AG08395 (cell line): ENCODE measurements around the gene NMUR2.

Source experiments
- DNase-seq: peaks from one replicate; pipeline ENCODE4 v3.0.0; 2012; ENCODE audit warnings: mixed read lengths, low spot score

Gene NMUR2

GRCh38 chr5:152405145-152405544, at the start of gene NMUR2:
NMUR2 (minus strand) TSS chr5:152405279; CDS start chr5:152405113, 166 bp downstream.
- DNase-seq: no peak

- DNase-seq: no peak
Measured at GRCh38 chr5:152443935-152444334, 38.9 kb upstream of the NMUR2 start.

GRCh38 chr5:152439791-152440190, 34.7 kb upstream of the NMUR2 start:
- DNase-seq: no peak

- DNase-seq: no peak
Measured at GRCh38 chr5:152437866-152438265, 32.8 kb upstream of the NMUR2 start.

- DNase-seq: no peak
Measured at GRCh38 chr5:152427721-152428120, 22.6 kb upstream of the NMUR2 start.

- no peak for DNase-seq
Measured at GRCh38 chr5:152425083-152425482, 20.0 kb upstream of the NMUR2 start.

DNA sequence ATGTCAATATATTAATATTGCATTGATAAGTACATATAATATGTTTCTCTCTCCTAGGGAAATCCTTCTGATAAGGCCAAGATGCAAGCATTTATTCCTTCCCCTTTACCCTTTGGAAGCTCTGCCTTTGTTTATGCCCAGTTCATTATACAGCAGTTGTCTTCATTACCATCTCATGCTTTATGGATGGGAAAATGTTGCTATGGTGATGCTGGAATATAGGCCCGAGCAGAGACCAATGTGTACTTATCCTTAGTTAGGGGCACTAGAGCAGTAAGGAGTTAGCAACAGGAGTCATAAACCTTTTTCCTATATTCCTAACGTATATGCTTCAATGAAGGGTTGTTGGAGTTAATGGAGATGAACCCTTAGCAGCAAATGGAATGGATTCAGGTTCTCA, 19.4 kb upstream of the NMUR2 start:
- DNase-seq: no peak

- DNase-seq: no peak
Measured at GRCh38 chr5:152422081-152422480, 17.0 kb upstream of the NMUR2 start.

- DNase-seq: no peak
Measured at GRCh38 chr5:152412129-152412528, 7.0 kb upstream of the NMUR2 start.

DNA sequence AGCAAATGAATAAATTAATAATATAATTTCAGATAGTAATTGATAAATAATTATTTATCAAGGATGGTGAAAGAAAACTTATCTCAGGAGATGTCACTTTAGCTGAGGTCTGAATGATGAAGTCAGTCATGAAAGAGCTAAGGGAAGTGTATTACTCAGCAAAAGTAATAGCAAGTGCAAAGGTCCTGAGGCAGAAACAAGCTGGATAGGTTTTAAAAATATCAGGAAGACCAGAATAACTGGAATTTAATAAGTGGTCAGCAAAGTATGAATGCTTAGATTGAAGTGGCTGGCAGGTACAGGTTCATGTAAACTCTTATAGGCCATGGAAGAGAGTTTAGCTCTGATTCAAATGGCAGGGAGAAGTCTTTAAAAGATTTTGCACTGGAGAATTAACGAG, 1.0 kb upstream of the NMUR2 start:
- DNase-seq: no peak

- DNase-seq: no peak
Measured at GRCh38 chr5:152404494-152404893, 585 bp downstream of the NMUR2 start.

GRCh38 chr5:152403046-152403445, 2.0 kb downstream of the NMUR2 start:
- no peak for DNase-seq

- DNase-seq: no peak
Measured at GRCh38 chr5:152400846-152401245, 4.2 kb downstream of the NMUR2 start.

GRCh38 chr5:152397581-152397980, 7.5 kb downstream of the NMUR2 start:
- no peak for DNase-seq

DNA sequence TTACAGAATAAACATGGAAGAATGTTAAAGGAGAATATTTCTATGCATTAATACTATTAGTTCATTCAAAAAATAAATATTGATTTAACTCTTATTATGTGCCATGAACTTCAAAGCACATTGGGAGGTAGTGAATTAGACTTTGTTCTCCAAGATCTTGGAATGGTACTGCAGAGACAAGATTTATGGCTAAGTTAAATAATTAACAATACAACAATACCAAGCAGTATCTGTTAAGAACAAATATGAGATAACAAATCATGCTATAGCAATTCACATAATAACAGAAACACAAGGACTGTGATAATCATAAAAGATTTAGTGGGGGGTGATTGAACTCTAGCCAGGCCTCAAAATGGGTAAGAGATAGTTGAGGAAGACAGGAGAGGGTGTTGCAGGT, 11.6 kb downstream of the NMUR2 start:
- no peak for DNase-seq

- no peak for DNase-seq
Measured at GRCh38 chr5:152389208-152389849, 15.8 kb downstream of the NMUR2 start.

DNA sequence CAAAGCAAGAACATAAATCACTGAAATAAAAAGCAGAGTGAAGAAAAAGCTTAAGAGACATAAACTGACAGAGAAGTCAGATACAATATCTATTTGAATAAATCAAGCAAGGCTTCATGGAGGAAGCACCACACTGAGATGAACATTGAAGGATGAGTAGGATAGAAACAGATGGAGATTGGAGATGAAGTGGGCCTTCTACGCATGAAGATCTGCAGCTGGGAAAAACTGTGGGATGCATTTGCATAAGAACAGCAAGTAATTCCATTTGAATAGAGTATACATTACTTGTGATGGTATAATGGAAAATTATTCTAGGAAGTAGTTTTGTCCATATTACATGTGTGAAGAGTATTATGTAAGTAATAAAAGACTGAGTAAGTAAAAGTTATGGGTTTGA, 16.5 kb downstream of the NMUR2 start:
- no peak for DNase-seq

DNA sequence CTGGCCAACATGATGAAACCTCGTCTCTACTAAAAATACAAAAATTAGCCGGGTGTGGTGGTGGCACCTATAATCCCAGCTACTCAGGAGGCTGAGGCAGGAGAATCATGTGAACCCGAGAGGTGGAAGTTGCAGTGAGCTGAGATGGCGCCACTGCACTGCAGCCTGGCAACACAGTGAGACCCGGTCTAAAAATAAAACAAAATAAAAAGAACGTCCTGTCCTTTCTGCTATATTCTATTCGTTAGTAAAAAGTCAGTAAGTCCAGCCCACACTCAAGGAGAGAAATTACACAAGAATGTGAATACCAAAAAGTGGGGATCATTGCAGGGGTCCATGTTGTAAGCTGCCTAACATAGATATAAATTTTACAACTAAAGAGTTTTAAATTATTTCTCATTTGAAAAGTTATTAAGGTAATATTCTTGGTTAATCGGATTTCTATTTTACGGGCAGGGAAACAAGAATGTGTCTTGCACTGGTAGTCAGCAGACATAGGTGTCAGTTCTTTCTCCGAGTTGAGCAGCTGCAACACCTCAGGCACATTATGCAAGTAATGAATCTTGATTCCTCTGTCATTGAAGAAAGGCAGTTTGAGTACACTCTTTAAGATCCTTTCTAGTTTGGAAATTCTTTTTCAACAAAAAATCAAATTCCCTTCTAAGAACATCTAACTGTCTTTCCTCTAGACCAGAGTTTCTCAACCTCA, 24.5 kb downstream of the NMUR2 start:
- DNase-seq: no peak

DNA sequence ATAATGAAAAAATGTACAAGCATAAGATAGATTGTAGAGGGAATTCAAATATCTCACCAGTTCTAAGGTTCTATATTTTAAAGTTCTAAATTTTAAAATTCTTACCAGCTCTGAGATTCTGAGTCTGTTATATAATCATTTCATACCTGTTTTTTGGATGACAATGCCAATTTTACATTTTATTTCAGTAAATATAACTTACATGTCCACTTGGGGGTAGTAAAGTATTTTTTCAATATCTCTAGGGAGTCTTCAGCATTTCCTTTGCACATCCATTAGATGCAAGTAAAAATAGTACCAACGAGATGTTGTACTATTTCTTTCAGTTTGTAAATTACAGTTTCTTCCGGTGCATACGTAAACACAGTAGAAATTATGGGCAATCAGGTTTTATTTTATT, 25.7 kb downstream of the NMUR2 start:
- DNase-seq: no peak

DNA sequence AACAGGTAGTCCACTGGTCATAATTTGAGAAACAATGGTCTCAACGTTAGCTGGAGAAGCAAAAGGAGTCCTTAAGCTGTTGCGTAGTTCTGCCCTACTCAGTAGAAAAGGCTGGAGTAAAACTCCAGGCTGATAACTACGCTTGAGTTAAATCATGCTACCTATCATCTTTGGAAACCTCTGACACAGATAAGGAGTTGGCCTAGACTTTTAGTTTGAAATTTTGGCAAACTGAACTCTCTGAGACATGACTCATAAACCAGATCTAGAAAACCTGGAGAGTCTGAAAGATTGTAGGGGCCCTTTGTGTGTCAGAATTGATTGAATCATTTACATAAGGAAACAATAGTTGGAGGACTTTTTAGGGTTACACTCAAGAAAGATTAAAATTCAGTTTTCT, 26.3 kb downstream of the NMUR2 start:
- DNase-seq: no peak

DNA sequence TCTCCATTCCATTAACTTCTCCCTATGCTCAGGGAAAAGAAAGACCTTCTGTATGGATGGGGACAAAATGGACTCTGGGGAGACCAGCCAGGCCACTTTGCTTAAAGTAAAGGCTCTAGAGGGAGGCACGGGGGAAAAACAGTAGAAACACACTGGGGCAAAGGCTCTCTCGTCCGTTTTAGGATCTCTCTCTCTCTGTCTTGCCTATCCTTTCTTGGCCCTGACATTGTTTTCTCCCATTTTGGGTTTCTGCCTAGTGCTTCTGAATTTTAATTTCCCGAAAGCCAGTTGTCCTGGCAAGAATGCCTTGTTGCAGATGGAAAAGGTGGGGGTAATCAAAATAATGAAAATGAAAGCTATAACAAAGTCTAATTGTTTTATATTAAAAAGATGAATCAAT, 28.2 kb downstream of the NMUR2 start:
- DNase-seq: no peak

- DNase-seq: no peak
Measured at GRCh38 chr5:152374711-152375275, 30.3 kb downstream of the NMUR2 start.

- no peak for DNase-seq
Measured at GRCh38 chr5:152372875-152373274, 32.2 kb downstream of the NMUR2 start.

DNA sequence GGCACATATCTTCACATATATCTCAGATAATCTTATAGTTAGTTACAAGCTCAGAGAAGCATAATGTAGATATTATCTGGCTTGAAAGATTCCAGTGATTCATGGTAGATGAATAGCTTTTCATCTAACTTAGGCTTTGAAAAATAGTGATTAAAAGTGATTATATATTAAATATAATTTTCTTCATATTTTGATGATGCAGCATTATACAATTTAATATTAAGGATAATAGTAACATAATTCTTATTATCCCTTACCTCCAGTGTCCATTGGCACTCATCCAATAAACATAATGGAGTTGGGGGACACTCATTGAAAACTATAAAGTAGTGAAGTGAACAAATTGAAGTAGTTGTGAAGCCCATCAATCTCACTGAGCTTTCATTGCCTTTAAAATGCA, 35.8 kb downstream of the NMUR2 start:
- no peak for DNase-seq
